K562 (cell line): ENCODE measurements around the gene DCAF5.

Experiments
- GATAD2B ChIP-seq: fragments of 450-650 bp; IDR thresholded peaks from 2 replicates; pipeline ENCODE4 v1.6.1; 2017; ENCODE audit warnings: mild to moderate bottlenecking, borderline replicate concordance
- HDAC6 ChIP-seq: IDR thresholded peaks from 2 replicates; pipeline ENCODE4 v1.6.1; 2012; ENCODE audit warnings: low read depth, mild to moderate bottlenecking, control low read depth, inconsistent platforms, low read length, moderate library complexity
- JUNB ChIP-seq: fragments of 450-650 bp; formaldehyde crosslinking; conservative IDR thresholded peaks from 2 replicates; pipeline ENCODE4 v1.4.0; 2020; ENCODE audit warnings: mild to moderate bottlenecking
- MCM5 ChIP-seq: fragments of 450-650 bp; IDR thresholded peaks from 2 replicates; pipeline ENCODE4 v1.6.1; 2016; ENCODE audit warnings: low read depth
- MEIS2 ChIP-seq: fragments of 450-650 bp; IDR thresholded peaks from 2 replicates; pipeline ENCODE4 v1.6.1; 2014; ENCODE audit warnings: mild to moderate bottlenecking; ENCODE audit not compliant: partially characterized antibody
- SMARCE1 ChIP-seq: fragments of 450-650 bp; IDR thresholded peaks from 2 replicates; pipeline ENCODE4 v1.7.1; 2016; ENCODE audit warnings: mild to moderate bottlenecking
- ZEB2 ChIP-seq: fragments of 450-650 bp; IDR thresholded peaks from 2 replicates; pipeline ENCODE4 v1.6.1; 2016

DNA sequence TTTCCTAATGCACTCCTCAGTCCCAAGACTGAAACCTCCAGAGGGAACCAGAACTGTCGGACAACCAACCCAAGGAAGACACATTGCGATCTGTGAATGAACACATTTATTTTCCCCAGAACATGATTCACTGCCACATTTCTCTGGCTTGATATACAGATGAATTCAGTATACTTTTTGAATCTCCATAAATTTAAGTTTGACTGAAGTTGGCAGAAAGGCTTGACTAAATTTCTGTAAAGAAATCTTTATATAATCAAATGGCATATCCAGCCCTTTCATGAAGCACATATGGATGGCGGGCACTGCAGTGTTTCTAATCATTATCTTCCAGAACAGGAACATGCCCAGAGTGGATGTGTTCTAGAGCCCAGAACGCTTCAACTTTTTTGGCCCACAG is 56.7 kb downstream of the DCAF5 start:
- no peak for TF ChIP-seq JUNB (CRISPR knock-in tag)
- TF ChIP-seq HDAC6 = no peak
- no peak for TF ChIP-seq ZEB2
- TF ChIP-seq MCM5 = no peak
- no peak for TF ChIP-seq MEIS2
- TF ChIP-seq SMARCE1 = no peak
- TF ChIP-seq GATAD2B = no peak
